IMR-90 (cell line): ENCODE measurements around the gene MMP12. TPM values are rescaled to one million over a fixed set of nuclear protein-coding genes. Genes with fewer than 3 reads are reported as not detected.

ENCODE experiments used
- ATAC-seq: fragments of 200-7000 bp; cut with Tn5 transposase; 2 replicates; pipeline ENCODE4 v1.9.1; 2020; ENCODE audit warnings: low read depth, mild to moderate bottlenecking, moderate library complexity
- BruUV-seq: library from RNA; stranded (reverse); fragments of 400-500 nt; replicated peaks from 2 replicates; lab custom pipeline; 2021; lab: Mats Ljungman, UMichigan
- CTCF ChIA-PET: fragments of 300-600 bp; formaldehyde crosslinking; extraction: SDS; loops from one replicate; lab custom pipeline; 2021; ENCODE audit warnings: antibody characterized with exemption; lab: Yijun Ruan, JAX
- POLR2A ChIA-PET: fragments of 300-600 bp; sonication (Branson Sonifier 250); formaldehyde crosslinking; loops from one replicate; lab custom pipeline; 2022; ENCODE audit warnings: antibody characterized with exemption; ENCODE audit not compliant: unreplicated experiment; lab: Charles Lee
- DNase-seq: peaks from one replicate; pipeline ENCODE4 v3.0.0; 2013
- H2AFZ ChIP-seq: replicated peaks from 2 replicates; pipeline ENCODE3; 2013; ENCODE audit warnings: low read length, mild to moderate bottlenecking; ENCODE audit not compliant: poor library complexity
- H2AK5ac ChIP-seq: 2 replicates; pipeline ENCODE4 v1.6.1; 2013; ENCODE audit warnings: low read depth, low read length, inconsistent platforms
- H2AK9ac ChIP-seq: replicated peaks from 2 replicates; pipeline ENCODE3; 2013; ENCODE audit warnings: mild to moderate bottlenecking, low read depth, low read length, moderate library complexity; ENCODE audit not compliant: poor library complexity
- H2BK120ac ChIP-seq: 2 replicates; pipeline ENCODE4 v1.6.1; 2013; ENCODE audit warnings: low read depth, low read length, inconsistent platforms
- H2BK15ac ChIP-seq: 3 replicates; pipeline ENCODE4 v1.6.1; 2013; ENCODE audit warnings: low read depth, low read length, inconsistent platforms
- H2BK20ac ChIP-seq: 2 replicates; pipeline ENCODE4 v1.6.1; 2013; ENCODE audit warnings: low read depth, mild to moderate bottlenecking, inconsistent platforms, low read length, moderate library complexity
- H2BK5ac ChIP-seq: 2 replicates; pipeline ENCODE4 v1.6.1; 2013; ENCODE audit warnings: mild to moderate bottlenecking, low read depth, low read length, inconsistent platforms; ENCODE audit not compliant: poor library complexity, severe bottlenecking
- H3K14ac ChIP-seq: replicated peaks from 2 replicates; pipeline ENCODE4 v1.6.1; 2013; ENCODE audit warnings: low read depth, low read length, inconsistent platforms
- H3K18ac ChIP-seq: 2 replicates; pipeline ENCODE4 v1.6.1; 2013; ENCODE audit warnings: low read depth, low read length, control low read depth
- H3K23ac ChIP-seq: 2 replicates; pipeline ENCODE4 v1.6.1; 2013; ENCODE audit warnings: low read depth, low read length, inconsistent platforms
- H3K27ac ChIP-seq: 2 replicates; pipeline ENCODE4 v1.5.1; 2013; ENCODE audit warnings: mild to moderate bottlenecking, control low read depth, low read length; ENCODE audit not compliant: insufficient read depth
- H3K27me3 ChIP-seq: 2 replicates; pipeline ENCODE4 v1.6.1; 2013; ENCODE audit warnings: low read length; ENCODE audit not compliant: control insufficient read depth, insufficient read depth
- H3K36me3 ChIP-seq: 2 replicates; pipeline ENCODE4 v1.6.1; 2013; ENCODE audit warnings: low read length, mixed read lengths; ENCODE audit not compliant: control insufficient read depth, insufficient read depth
- H3K4ac ChIP-seq: 2 replicates; pipeline ENCODE4 v1.6.1; 2013; ENCODE audit warnings: low read depth, low read length, inconsistent platforms
- H3K4me1 ChIP-seq: 2 replicates; pipeline ENCODE4 v1.6.1; 2013; ENCODE audit warnings: low read length, mixed read lengths; ENCODE audit not compliant: control insufficient read depth, insufficient read depth
- H3K4me2 ChIP-seq: 2 replicates; pipeline ENCODE4 v1.6.1; 2013; ENCODE audit warnings: low read depth, mild to moderate bottlenecking, control low read depth, low read length, moderate library complexity
- H3K4me3 ChIP-seq: 2 replicates; pipeline ENCODE4 v1.5.1; 2013; ENCODE audit warnings: low read depth, mild to moderate bottlenecking, control low read depth, low read length, moderate library complexity; ENCODE audit not compliant: insufficient read depth
- H3K56ac ChIP-seq: 2 replicates; pipeline ENCODE4 v1.6.1; 2013; ENCODE audit warnings: low read length, inconsistent platforms; ENCODE audit not compliant: insufficient read depth; ENCODE audit errors: extremely low read depth
- H3K79me1 ChIP-seq, 2 experiments: 2 replicates each; pipeline ENCODE4 v1.6.1; 2013; ENCODE audit warnings: low read length in 2 of 2, inconsistent platforms in 1 of 2, low read depth in 1 of 2
- H3K9ac ChIP-seq: 2 replicates; pipeline ENCODE4 v1.6.1; 2013; ENCODE audit warnings: low read depth, low read length, control low read depth
- H3K9me1 ChIP-seq: 2 replicates; pipeline ENCODE4 v1.6.1; 2013; ENCODE audit warnings: low read length, inconsistent platforms; ENCODE audit not compliant: insufficient read depth
- H3K9me3 ChIP-seq: 2 replicates; pipeline ENCODE4 v1.6.1; 2013; ENCODE audit warnings: low read length; ENCODE audit not compliant: control insufficient read depth, insufficient read depth
- H4K20me1 ChIP-seq: 2 replicates; pipeline ENCODE4 v1.6.1; 2013; ENCODE audit warnings: low read length, inconsistent platforms; ENCODE audit not compliant: insufficient read depth
- H4K5ac ChIP-seq: 2 replicates; pipeline ENCODE4 v1.6.1; 2013; ENCODE audit warnings: mild to moderate bottlenecking, low read depth, low read length, control low read depth
- H4K8ac ChIP-seq, 2 experiments: 2 replicates each; pipeline ENCODE4 v1.6.1; 2013; ENCODE audit warnings: low read depth in 2 of 2, low read length in 2 of 2, control low read depth in 1 of 2, inconsistent platforms in 1 of 2
- H4K91ac ChIP-seq: 2 replicates; pipeline ENCODE4 v1.6.1; 2013; ENCODE audit warnings: low read depth, low read length, inconsistent platforms; ENCODE audit not compliant: insufficient read depth
- BHLHE40 ChIP-seq: fragments of 150-350 bp; IDR thresholded peaks from 2 replicates; pipeline ENCODE4 v1.6.1; 2016; ENCODE audit warnings: mild to moderate bottlenecking, low read depth, low read length
- CEBPB ChIP-seq: IDR thresholded peaks from 2 replicates; pipeline ENCODE4 v1.6.1; 2012; ENCODE audit warnings: low read depth, low read length, improper control_type of control experiment
- CHD1 ChIP-seq: IDR thresholded peaks from 2 replicates; pipeline ENCODE4 v1.6.1; 2012; ENCODE audit warnings: low read depth, low read length, improper control_type of control experiment
- FOS ChIP-seq: fragments of 150-350 bp; IDR thresholded peaks from 2 replicates; pipeline ENCODE4 v1.6.1; 2016; ENCODE audit warnings: low read depth, low read length
- MAFK ChIP-seq: IDR thresholded peaks from 2 replicates; pipeline ENCODE4 v1.6.1; 2012; ENCODE audit warnings: low read depth, low read length, improper control_type of control experiment
- MAZ ChIP-seq: IDR thresholded peaks from 2 replicates; pipeline ENCODE4 v1.6.1; 2012; ENCODE audit warnings: low read depth, mild to moderate bottlenecking, low read length, improper control_type of control experiment, moderate library complexity, borderline replicate concordance
- MXI1 ChIP-seq: IDR thresholded peaks from 2 replicates; pipeline ENCODE4 v1.6.1; 2012; ENCODE audit warnings: low read depth, mild to moderate bottlenecking, low read length, moderate library complexity, borderline replicate concordance
- NFE2L2 ChIP-seq: fragments of 150-350 bp; IDR thresholded peaks from 2 replicates; pipeline ENCODE4 v1.6.1; 2016; ENCODE audit warnings: low read depth, mild to moderate bottlenecking, low read length
- POLR2A ChIP-seq: IDR thresholded peaks from 2 replicates; pipeline ENCODE4 v1.6.1; 2012; ENCODE audit warnings: mild to moderate bottlenecking, low read depth, low read length
- RAD21 ChIP-seq: IDR thresholded peaks from 2 replicates; pipeline ENCODE4 v1.6.1; 2012; ENCODE audit warnings: low read length, improper control_type of control experiment
- RCOR1 ChIP-seq: IDR thresholded peaks from 2 replicates; pipeline ENCODE4 v1.6.1; 2012; ENCODE audit warnings: mild to moderate bottlenecking, low read length, improper control_type of control experiment; ENCODE audit not compliant: insufficient replicate concordance
- RFX5 ChIP-seq: IDR thresholded peaks from 2 replicates; pipeline ENCODE4 v1.8.0; 2012; ENCODE audit warnings: low read depth, mild to moderate bottlenecking, low read length, moderate library complexity
- SMC3 ChIP-seq: fragments of 150-350 bp; IDR thresholded peaks from 2 replicates; pipeline ENCODE4 v1.6.1; 2016; ENCODE audit warnings: low read depth, mild to moderate bottlenecking, antibody characterized with exemption, low read length, moderate library complexity
- WGBS, 2 experiments: methylation state at CpG; one replicate each; pipeline versions ENCODE4 v1.1.5 to v1.1.7; 2013; ENCODE audit warnings: missing lambda C conversion rate in 2 of 2; ENCODE audit not compliant: insufficient read length in 1 of 2; ENCODE audit errors: extremely low coverage in 2 of 2; 5-methylcytosine and 5-hydroxymethylcytosine counted together
- dilution Hi-C: fragments of 300-500 bp; cut with HindIII; formaldehyde crosslinking; loops from one replicate; pipeline ENCODE4 v1.14.3; 2018; ENCODE audit warnings: low sequenced_read_pairs; ENCODE audit not compliant: unreplicated experiment
- in situ Hi-C: fragments of 300-500 bp; cut with MboI; formaldehyde crosslinking; loops from 3 replicates; pipeline ENCODE4 v1.14.3; 2019; ENCODE audit warnings: low sequenced_read_pairs, inconsistent platforms, mixed read lengths
- intact Hi-C: fragments of 100-400 bp; cut with micrococcal nuclease; formaldehyde crosslinking; loops from 2 replicates; pipeline ENCODE4 v1.10.0; 2022
- polyA plus RNA-seq, 3 experiments: library from polyadenylated mRNA; depleted of rRNA; stranded (reverse); fragments of >200 nt; gene quantifications; 2 replicates each; pipeline ENCODE4 v1.2.3, GENCODE V29; 2012; ENCODE audit warnings: low replicate concordance in 1 of 3
- total RNA-seq: library from RNA; depleted of rRNA; stranded (reverse); fragments of >200 nt; gene quantifications from 2 replicates; pipeline ENCODE4 v1.2.3, GENCODE V29; 2012
- TF ChIP-seq, protein P1 (sequence below): fragments of 150-350 bp; IDR thresholded peaks from 2 replicates; pipeline ENCODE4 v1.6.1; 2017; ENCODE audit warnings: mild to moderate bottlenecking, antibody characterized with exemption, low read length, low read depth
- TF ChIP-seq, protein P2 (sequence below): fragments of 150-350 bp; IDR thresholded peaks from 2 replicates; pipeline ENCODE4 v1.6.1; 2016; ENCODE audit warnings: low read depth, mild to moderate bottlenecking, low read length, moderate library complexity, borderline replicate concordance
- TF ChIP-seq, protein P3 (sequence below): conservative IDR thresholded peaks from 2 replicates; pipeline ENCODE4 v1.5.1; 2012; ENCODE audit warnings: mild to moderate bottlenecking, low read depth, low read length, improper control_type of control experiment

Gene MMP12
- total and polyA plus RNA-seq, 2 of the 4 experiments (the other 2 are of a cell fraction) = not detected

DNA sequence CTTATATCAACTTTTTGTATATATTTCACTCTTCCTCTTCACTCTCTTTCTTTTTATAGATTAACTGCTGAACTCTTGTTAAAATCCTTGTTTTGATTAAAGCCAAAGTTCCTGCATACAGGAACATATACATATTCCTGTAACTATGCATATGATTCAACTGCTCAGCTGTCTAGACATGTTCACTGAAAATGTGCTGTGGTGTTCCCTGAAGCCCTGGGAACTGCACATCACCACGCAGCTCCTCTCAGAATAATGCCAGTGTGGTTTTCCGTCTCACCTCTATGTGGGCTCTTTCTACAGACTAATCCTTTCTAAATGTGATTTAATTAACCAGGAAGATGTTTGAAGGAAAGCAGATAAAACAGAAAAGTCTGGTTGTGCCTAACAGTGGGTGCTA, 25.6 kb upstream of the MMP12 start:
- Histone ChIP-seq H3K4me2 (no peak overlapping the region), H2BK20ac (no peak overlapping the region), H3K4ac (no peak overlapping the region), H2AK9ac (no peak overlapping the region), H3K14ac (no peak overlapping the region), H3K27me3 (no peaks in the 10 kb centered on the region; the same call in 1 of the 2 replicates), H3K9me3 (no peaks in the 10 kb centered on the region), H3K27ac (no peak overlapping the region), H4K91ac (no peak overlapping the region), H3K9me1 (no peaks in the 10 kb centered on the region), H3K36me3 (no peaks in the 10 kb centered on the region), H2AFZ (no peak overlapping the region), H3K4me3 (no peak overlapping the region), H3K79me1 (no peaks in the 10 kb centered on the region), H3K18ac (no peak overlapping the region), H3K4me1 (no peaks in the 10 kb centered on the region), H2AK5ac (no peak overlapping the region), H3K56ac (no peak overlapping the region), H2BK5ac (no peak overlapping the region), H4K20me1 (no peaks in the 10 kb centered on the region), H4K5ac (no peak overlapping the region), H4K8ac (no peak overlapping the region), H3K9ac (no peak overlapping the region), H2BK120ac (no peak overlapping the region), H3K23ac (no peak overlapping the region), H2BK15ac (no peak overlapping the region)
- ChIA-PET CTCF (no interaction called here), POLR2A (no interaction called here)
- DNase-seq (no peak), ATAC-seq (no peak)
- in situ Hi-C loops = no loop called here
- intact Hi-C loops = no loop called here
- dilution Hi-C loops = no loop called here
- TF ChIP-seq POLR2A (no peak), MAZ (no peak), MXI1 (no peak), MAFK (no peak), CHD1 (no peak), RFX5 (no peak), CEBPB (no peak), FOS (no peak), RAD21 (no peak), SMC3 (no peak), BHLHE40 (no peak), RCOR1 (no peak), NFE2L2 (no peak)
- TF ChIP-seq, protein P1, sequence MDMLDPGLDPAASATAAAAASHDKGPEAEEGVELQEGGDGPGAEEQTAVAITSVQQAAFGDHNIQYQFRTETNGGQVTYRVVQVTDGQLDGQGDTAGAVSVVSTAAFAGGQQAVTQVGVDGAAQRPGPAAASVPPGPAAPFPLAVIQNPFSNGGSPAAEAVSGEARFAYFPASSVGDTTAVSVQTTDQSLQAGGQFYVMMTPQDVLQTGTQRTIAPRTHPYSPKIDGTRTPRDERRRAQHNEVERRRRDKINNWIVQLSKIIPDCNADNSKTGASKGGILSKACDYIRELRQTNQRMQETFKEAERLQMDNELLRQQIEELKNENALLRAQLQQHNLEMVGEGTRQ = no peak
- TF ChIP-seq, protein P2, sequence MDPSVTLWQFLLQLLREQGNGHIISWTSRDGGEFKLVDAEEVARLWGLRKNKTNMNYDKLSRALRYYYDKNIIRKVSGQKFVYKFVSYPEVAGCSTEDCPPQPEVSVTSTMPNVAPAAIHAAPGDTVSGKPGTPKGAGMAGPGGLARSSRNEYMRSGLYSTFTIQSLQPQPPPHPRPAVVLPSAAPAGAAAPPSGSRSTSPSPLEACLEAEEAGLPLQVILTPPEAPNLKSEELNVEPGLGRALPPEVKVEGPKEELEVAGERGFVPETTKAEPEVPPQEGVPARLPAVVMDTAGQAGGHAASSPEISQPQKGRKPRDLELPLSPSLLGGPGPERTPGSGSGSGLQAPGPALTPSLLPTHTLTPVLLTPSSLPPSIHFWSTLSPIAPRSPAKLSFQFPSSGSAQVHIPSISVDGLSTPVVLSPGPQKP = no peak
- TF ChIP-seq, protein P3, sequence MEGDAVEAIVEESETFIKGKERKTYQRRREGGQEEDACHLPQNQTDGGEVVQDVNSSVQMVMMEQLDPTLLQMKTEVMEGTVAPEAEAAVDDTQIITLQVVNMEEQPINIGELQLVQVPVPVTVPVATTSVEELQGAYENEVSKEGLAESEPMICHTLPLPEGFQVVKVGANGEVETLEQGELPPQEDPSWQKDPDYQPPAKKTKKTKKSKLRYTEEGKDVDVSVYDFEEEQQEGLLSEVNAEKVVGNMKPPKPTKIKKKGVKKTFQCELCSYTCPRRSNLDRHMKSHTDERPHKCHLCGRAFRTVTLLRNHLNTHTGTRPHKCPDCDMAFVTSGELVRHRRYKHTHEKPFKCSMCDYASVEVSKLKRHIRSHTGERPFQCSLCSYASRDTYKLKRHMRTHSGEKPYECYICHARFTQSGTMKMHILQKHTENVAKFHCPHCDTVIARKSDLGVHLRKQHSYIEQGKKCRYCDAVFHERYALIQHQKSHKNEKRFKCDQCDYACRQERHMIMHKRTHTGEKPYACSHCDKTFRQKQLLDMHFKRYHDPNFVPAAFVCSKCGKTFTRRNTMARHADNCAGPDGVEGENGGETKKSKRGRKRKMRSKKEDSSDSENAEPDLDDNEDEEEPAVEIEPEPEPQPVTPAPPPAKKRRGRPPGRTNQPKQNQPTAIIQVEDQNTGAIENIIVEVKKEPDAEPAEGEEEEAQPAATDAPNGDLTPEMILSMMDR = no peak
- no TSS peak for BruUV-seq
- no CpG with 5 or more reads among the region's 2 CpGs for WGBS, 2 experiments
